Nephron progenitor cell (in vitro differentiated cells): Measurements from ENCODE around the gene PAPPA.

Source experiments
- DNase-seq: peaks from one replicate; pipeline ENCODE4 v3.0.0; 2021
- H3K27ac Mint-ChIP-seq: 2 replicates; pipeline ENCODE4 v1.8.0; 2021; ENCODE audit warnings: mild to moderate bottlenecking, moderate library complexity, mixed read lengths
- H3K27me3 Mint-ChIP-seq: 2 replicates; pipeline ENCODE4 v1.8.0; 2021; ENCODE audit warnings: mild to moderate bottlenecking, low read depth, mixed read lengths; ENCODE audit not compliant: poor library complexity
- H3K36me3 Mint-ChIP-seq: 2 replicates; pipeline ENCODE4 v1.8.0; 2021; ENCODE audit warnings: low read depth, mixed read lengths
- H3K4me1 Mint-ChIP-seq: 2 replicates; pipeline ENCODE4 v1.8.0; 2021; ENCODE audit warnings: mixed read lengths
- H3K4me3 Mint-ChIP-seq: 2 replicates; pipeline ENCODE4 v1.8.0; 2021; ENCODE audit warnings: mild to moderate bottlenecking, moderate library complexity, mixed read lengths
- H3K9me3 Mint-ChIP-seq: 2 replicates; pipeline ENCODE4 v1.8.0; 2021; ENCODE audit warnings: mild to moderate bottlenecking, moderate library complexity, mixed read lengths
- TF ChIP-seq, protein P1 (sequence below): fragments of 200-600 bp; sonication (generic); IDR thresholded peaks from 2 replicates; pipeline ENCODE4 v1.5.0; 2021; ENCODE audit warnings: antibody characterized with exemption

Gene PAPPA

DNA sequence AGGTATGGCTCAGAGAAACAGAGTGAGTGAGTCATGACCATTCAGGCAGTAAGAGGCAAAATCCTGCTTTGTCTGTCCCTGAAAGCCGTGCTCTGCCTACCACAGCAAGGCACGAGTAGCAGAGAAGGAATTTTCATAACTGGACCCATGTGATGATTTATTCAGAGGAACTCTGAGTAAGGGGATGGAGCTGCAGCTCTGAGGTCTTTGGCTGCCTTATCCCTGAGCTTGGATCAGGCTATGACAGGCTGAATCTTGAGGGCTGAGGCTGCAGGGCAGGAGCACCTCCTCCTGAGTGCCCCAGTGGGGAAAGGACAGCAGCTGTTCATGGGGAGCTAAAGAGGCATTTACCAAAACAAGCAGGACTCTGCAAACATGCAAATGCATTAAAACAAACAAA is 183.4 kb downstream of the PAPPA start:
- Mint-ChIP-seq H3K27ac (no peak overlapping the region), H3K27me3 (peaks cover 9% of the 10 kb centered on the region), H3K36me3 (peaks cover 15% of the 10 kb centered on the region), H3K4me3 (peak overlapping the region; percentile 3), H3K9me3 (no peaks in the 10 kb centered on the region), H3K4me1 (peaks cover 64% of the 10 kb centered on the region)
- DNase-seq = no peak
- TF ChIP-seq, protein P1, sequence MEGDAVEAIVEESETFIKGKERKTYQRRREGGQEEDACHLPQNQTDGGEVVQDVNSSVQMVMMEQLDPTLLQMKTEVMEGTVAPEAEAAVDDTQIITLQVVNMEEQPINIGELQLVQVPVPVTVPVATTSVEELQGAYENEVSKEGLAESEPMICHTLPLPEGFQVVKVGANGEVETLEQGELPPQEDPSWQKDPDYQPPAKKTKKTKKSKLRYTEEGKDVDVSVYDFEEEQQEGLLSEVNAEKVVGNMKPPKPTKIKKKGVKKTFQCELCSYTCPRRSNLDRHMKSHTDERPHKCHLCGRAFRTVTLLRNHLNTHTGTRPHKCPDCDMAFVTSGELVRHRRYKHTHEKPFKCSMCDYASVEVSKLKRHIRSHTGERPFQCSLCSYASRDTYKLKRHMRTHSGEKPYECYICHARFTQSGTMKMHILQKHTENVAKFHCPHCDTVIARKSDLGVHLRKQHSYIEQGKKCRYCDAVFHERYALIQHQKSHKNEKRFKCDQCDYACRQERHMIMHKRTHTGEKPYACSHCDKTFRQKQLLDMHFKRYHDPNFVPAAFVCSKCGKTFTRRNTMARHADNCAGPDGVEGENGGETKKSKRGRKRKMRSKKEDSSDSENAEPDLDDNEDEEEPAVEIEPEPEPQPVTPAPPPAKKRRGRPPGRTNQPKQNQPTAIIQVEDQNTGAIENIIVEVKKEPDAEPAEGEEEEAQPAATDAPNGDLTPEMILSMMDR = no peak

DNA sequence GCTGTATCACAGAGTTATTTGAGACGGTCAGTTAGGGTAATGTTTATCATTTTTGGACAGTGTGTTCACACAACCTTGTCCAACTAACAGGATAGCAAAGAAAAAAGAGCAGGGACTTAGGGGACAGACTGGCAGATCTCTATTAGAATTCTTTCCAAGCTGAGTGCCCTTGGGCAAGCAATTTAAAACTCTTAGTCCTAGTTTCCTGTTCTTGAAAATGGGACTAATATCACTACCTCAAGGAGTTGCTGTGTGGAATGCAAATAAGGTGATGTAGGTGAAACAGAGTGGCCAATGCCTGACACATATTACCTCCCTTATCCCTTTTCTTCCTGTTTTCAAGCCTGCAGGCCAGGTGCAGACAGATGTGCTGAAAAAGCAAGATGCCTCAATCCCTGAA is 186.7 kb downstream of the PAPPA start:
- TF ChIP-seq, protein P1 = no peak
- Mint-ChIP-seq H3K27me3 (peaks cover 3% of the 10 kb centered on the region), H3K36me3 (peaks cover 11% of the 10 kb centered on the region), H3K4me3 (no peak overlapping the region), H3K27ac (no peak overlapping the region), H3K4me1 (peaks cover 45% of the 10 kb centered on the region), H3K9me3 (no peaks in the 10 kb centered on the region)
- DNase-seq = no peak

GRCh38 chr9:116342061-116342460 is 188.5 kb downstream of the PAPPA start:
- no peak for DNase-seq
- Mint-ChIP-seq H3K27me3 (peaks cover 3% of the 10 kb centered on the region), H3K4me1 (peaks cover 38% of the 10 kb centered on the region), H3K36me3 (peaks cover 11% of the 10 kb centered on the region), H3K4me3 (no peak overlapping the region), H3K27ac (no peak overlapping the region), H3K9me3 (no peaks in the 10 kb centered on the region)
- TF ChIP-seq, protein P1 = no peak

DNA sequence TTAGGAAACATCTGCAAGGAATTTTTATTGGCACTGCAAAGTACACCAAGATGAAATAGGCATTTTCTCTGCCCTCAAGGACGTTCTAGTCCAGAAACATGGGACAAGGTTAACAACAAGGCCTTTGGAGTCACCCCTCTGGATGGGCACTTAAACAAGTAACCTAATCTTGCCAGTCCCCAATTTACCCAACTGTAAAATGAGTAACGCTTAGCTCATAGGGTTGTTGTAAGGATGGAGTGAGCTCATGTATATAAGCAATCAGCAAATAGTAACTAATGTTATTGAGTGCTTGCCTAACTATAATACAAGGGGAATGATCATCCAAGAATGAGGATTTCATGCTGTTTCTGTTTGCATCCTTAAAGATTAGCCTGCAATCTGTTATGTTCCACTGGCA is 189.3 kb downstream of the PAPPA start:
- H3K4me1 Mint-ChIP-seq = peaks cover 29% of the 10 kb centered on the region
- H3K36me3 Mint-ChIP-seq = peaks cover 11% of the 10 kb centered on the region
- no peak overlapping the region for H3K4me3 Mint-ChIP-seq
- no peaks in the 10 kb centered on the region for H3K9me3 Mint-ChIP-seq
- H3K27ac Mint-ChIP-seq = no peak overlapping the region
- H3K27me3 Mint-ChIP-seq = peaks cover 3% of the 10 kb centered on the region
- TF ChIP-seq, protein P1 = no peak
- DNase-seq = no peak

DNA sequence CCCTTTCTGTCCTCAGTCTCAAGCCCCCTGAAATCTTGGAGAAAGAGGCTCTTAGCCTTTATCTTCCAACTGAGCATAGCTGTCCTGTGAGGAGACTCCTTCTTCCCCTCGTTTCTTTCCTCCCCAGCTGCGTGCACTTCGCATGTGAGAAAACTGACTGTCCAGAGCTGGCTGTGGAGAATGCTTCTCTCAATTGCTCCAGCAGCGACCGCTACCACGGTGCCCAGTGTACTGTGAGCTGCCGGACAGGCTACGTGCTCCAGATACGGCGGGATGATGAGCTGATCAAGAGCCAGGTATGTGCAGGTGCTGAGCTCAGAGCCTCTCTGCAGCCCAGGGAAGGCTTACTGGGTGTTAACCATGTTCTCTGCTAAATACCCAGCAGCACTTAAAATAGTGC is 190.8 kb downstream of the PAPPA start:
- no peak for DNase-seq
- Mint-ChIP-seq H3K4me1 (peaks cover 21% of the 10 kb centered on the region), H3K4me3 (no peak overlapping the region), H3K36me3 (peaks cover 14% of the 10 kb centered on the region), H3K27me3 (peaks cover 6% of the 10 kb centered on the region), H3K27ac (no peak overlapping the region), H3K9me3 (no peaks in the 10 kb centered on the region)
- TF ChIP-seq, protein P1 = no peak

GRCh38 chr9:116345393-116345792 is 191.8 kb downstream of the PAPPA start:
- peaks cover 6% of the 10 kb centered on the region for H3K27me3 Mint-ChIP-seq
- H3K36me3 Mint-ChIP-seq = peaks cover 13% of the 10 kb centered on the region
- H3K9me3 Mint-ChIP-seq = no peaks in the 10 kb centered on the region
- no peak overlapping the region for H3K4me3 Mint-ChIP-seq
- no peak for DNase-seq
- H3K27ac Mint-ChIP-seq = no peak overlapping the region
- TF ChIP-seq, protein P1 = no peak
- peaks cover 15% of the 10 kb centered on the region for H3K4me1 Mint-ChIP-seq
